Colon (tissue), 2 donors: ENCODE results near the gene JAG2.
"Not testable (repeated sequence)": the region's sequence is repeated elsewhere in the genome, so short reads cannot be mapped to it uniquely, and the experiment has no call there.

ENCODE experiments used
- FAIRE-seq: peaks from 2 replicates; lab custom pipeline; 2012; peaks lifted over from hg19 to GRCh38; lab: Jason Lieb, UNC
- donor health status: control.
- donor health status: control.

Gene JAG2

DNA sequence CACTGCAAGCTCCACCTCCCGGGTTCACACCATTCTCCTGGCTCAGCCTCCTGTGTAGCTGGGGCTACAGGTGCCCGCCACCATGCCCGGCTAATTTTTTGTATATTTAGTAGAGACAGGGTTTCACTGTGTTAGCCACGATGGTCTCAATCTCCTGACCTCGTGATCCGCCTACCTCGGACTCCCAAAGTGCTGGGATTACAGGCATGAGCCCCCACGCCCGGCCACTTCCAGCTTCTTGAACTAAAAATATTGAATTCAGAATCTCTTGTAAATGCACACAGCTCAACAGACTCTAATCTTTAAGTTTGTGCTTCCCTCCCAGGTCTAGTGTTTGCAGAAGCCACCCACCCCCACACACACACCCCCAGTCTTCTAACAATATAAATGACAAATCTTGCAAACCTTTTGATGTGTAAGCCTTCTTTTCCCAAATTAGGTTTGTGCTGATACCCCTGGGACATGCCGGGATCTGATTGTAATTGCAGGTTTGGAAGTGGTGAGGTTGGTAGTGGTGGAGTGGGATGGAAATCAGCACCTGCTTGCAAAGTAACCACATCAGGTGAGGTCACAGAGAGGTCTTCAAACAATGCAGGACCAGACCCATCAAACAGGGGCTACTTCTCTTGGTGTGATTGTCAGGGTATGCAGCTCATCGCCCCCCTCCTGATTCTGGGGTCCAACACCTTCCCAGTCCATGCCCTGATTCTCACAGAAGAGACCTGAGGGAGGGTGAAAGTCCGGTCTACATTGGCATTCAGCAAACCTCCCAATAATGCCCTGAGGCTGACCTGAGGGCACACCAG lies 51.9 kb downstream of the JAG2 start:
- no peak for FAIRE-seq

DNA sequence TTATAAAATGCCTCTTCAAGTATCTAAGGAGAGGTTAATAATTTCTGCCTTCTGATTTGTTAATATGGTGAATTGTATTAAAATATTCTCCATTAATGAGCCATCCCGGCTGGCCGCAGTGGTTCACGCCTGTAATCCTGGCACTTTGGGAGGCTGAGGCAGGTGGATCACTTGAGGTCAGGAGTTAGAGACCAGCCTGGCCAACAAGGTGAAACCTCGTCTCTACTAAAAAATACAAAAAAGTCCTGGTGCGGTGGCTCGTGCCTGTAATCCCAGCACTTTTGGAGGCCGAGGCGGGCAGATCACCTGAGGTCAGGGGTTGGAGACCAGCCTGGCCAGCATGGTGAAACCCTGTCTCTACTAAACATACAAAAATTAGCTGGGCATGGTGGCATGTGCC lies 59.3 kb downstream of the JAG2 start:
- FAIRE-seq: not testable (repeated sequence)

DNA sequence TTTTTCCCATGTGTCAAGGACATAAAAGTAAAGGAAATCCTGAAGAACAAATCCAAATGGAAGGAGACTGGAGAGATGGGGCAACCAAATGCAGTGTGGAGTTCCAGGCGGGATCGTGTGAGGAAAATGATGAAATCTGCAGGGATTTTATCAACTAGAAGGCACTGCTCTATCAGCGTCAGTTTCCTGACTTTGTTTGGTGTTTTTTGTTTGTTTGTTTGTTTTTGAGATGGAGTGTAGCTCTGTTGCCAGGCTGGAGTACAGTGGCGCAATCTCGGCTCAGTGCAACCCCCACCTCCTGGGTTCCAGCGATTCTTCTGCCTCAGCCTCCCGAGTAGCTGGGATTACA lies 60.1 kb downstream of the JAG2 start:
- no peak for FAIRE-seq

DNA sequence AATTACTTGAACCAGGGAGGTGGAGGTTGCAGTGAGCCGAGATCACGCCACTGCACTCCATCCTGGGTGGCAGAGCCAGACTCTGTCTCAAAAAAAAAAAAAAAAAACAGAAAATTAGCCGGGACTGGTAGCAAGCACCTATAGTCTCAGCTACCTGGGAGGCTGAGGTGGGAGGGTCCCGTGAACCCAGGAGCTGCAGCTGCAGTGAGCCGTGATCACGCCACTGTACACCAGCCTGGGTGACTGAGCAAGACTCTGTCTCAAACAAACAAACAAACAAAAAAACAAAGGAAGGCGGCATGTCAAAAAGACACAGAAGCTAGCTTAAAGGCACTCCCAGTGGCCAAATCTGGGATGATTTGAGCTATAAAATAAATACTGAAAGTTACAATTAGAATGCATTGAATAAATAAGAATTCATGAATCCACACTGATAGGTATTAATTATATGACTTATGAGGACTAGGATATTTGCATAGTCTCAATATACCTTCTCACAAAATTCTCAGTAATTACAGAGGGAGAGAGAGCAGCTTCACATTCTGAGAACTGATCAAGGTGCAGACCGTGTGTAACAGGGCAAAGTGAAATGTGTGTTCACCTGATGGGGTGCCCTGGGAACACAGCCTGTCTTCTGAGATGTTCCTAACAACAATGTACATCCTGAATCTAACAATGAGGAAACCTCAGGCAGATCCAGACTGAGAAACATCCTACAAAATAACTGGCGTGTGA lies 60.6 kb downstream of the JAG2 start:
- no peak for FAIRE-seq

DNA sequence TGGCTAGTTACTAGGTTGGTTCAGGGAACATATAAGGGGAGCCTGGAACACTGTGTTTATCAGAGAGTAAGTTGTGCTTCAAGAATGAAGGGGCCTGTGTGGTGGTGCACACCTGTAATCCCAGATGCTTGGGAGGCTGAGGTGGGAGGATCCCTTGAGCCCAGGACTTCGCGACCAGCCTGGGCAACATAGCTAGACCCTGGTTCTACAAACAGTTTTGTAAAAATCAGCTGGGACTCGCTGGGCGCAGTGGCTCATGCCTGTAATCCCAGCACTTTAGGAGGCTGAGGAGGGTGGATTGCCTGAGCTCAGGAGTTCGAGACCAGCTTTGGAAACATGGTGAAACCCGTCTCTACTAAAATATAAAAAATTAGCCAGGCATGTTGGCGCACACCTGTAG lies 61.2 kb downstream of the JAG2 start:
- FAIRE-seq: no peak

DNA sequence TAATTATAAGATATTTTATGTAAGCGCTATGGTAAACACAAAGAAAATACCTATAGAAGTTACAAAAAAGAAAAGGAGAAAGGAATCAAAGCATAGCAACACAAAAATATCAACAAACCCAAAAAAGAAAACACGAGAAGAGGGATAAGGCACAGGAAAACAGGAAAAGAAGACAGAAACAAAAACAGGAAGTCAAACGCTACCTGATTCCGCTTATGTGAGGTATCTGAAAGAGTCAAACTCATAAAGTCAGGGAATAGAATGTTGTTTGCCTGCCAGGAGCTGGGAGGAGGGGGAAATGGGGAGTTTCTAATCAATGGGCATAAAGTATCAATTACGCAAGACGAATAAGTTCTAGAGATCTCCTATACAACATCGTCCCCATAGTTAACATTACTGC lies 63.4 kb downstream of the JAG2 start:
- no peak for FAIRE-seq

DNA sequence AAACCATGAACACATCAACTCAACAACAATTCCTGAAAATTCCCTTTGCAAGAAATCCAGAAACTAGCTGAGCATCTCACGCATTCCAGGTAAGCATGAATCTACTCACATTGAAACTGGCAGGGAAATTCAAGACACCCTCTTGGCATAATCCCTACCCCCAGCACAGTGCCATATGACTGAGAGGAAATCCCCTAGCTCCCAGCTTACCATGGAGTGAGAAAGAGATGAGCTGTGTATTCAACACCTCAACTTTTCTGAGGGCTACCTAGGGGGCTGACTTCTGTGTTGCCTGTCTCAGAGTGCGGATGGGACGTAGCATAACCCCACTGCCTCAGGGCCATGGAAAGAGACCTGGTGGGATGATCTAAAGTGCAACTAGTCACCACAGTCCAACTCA lies 65.7 kb downstream of the JAG2 start:
- FAIRE-seq: no peak

DNA sequence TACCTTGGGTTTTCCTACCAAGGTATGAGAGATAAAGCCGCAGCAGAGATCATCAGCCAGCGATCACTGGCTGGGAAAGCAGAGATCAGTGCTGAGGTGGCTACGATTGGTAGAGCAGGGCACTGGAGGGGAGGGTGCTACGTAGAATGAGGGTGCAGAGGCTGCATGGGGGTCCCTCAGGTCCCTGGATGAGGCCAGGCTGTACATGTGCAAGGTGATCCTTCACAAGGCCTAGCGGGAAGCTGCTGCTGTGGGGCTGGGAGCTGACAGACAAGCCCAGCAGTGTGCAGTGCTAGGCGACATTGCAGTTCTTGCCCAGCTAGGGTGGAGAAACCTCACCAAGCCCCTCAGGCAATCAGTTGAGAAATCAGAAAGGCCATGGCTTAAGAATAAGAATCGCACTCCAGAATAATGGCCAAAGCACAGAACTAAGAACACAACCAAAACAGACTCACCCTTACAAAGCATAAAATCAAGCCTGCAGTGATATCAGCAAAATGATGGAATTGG lies 66.2 kb downstream of the JAG2 start:
- no peak for FAIRE-seq

DNA sequence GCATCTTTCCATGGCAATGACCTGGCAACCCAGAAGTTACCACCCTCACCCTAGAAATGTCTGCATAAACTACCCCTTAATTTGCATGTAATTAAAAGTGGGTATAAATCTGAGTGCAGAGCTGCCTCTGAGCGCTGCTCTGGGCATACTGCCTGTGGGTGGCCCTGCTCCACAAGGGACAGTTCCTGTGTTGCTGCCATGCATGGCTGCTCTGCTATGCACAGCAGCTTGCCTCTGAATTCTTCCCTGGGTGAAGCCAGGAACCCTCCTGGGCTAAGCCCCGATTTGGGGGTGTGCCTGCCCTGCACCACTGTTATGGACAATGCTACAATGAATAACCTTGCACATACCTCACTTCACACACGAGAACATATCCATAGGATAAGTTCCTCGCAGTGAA lies 67.7 kb downstream of the JAG2 start:
- FAIRE-seq: no peak

DNA sequence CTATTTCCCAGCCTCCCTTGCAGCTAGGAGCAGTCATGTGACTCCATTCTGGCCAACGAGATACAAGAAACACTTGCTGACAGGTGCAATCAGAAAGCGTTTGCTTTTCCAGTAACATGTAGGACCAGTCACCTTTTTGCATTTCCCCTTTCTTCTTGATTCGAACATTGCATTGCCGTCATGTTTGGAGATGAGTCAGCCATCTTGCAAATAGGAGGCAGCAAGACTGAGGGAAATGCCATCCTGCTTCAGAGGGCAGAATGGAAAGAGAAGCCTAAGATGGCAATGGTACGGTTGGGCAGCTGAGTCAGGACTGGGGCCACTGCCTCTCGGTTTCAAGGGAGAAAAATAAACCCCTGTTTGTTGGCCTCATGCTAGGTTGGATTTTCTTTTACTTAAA lies 68.8 kb downstream of the JAG2 start:
- FAIRE-seq: no peak

DNA sequence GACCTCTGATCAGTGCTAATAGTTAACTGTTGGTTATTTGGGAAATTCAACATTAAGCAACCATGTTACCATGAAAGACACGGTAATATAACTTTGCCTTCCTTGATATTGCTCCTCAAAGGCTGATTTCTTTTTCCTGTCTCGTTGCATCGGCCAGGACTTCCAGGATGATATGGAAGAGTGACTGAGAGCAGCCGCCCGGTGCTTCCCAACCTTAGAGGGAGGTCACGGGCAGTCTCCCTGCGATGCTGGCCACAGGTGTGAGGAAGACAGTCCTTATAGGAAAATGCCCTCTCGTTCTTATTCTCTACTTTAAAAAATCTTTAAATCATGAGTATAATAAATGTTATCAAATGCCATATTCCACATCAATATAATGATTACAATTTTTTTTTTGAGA lies 70.3 kb downstream of the JAG2 start:
- no peak for FAIRE-seq

DNA sequence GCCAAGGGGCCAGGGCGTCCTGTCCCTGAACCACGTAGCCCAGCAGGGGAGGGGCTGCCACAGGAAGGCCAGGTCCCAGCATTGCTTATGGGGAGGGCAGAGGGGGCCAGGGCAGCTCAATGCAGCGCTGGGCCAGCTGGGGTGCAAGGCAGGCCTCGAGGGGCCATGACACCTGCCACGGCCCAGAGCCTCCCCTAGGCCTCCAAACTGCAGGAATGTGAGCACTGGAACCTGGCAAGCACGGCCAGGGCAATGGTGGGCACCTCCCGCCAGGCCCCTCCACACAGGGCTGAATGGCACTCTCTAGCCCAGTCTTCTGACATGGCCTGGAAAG lies 70.8 kb downstream of the JAG2 start:
- FAIRE-seq: no peak

DNA sequence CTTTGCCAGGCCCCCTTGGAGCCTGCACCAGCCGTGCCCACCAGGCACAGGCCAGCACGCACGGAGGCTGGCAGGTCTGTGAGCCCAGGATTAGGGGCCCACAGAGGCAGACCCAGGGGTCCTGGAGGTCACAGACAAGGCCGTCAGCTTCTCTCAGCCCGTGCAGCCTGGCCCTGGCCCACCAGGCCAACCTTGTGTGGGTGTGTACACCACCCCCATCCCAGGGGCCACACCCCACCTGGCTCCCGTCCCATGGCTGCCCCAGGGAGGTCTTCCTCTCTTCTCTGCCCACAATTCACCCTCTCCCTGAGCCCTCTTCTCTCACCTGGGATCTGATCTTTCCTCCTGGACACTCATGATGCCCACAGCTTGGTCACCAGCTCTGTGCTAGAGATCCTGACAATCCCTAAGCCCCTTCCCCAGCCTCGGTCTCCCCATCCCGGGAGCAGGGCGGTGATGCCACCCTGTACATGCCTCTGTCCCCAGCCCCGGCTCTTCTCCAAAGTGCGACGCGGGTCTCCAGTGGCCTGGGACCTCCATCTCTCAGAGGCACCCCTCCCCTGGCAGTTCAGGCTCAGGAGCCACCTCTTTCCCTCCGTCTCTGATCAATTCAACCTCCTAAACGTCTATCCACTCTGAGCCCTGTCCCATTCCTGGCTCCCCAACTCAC lies 72.2 kb downstream of the JAG2 start:
- FAIRE-seq: no peak

DNA sequence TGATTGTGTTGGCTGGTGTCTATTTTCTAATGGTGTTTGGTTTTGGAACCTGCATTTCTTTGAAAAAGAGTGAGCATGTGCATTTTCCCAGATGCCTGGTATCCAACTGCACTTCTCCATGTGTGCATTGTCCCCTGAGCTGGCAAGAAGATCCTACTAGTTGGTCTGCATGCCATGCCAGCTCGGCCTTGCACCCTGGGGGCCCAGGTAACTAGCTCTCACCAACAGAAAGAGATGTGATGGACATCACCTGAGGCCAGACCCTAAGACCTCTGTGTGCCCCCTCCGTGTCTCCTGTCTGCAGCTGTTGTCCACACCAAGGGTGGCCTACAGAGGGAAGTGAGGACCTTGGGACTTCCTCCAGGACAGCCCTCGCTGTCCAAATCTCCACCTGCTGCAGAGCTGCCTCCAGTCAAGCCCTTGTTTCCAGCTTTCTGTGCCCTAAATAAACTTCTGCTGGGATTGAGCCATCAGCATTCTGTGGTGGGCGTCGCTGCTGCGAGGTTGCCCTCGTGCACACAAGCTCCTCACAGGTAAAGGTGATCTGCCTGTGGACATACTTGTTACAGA lies 73.3 kb downstream of the JAG2 start:
- no peak for FAIRE-seq

DNA sequence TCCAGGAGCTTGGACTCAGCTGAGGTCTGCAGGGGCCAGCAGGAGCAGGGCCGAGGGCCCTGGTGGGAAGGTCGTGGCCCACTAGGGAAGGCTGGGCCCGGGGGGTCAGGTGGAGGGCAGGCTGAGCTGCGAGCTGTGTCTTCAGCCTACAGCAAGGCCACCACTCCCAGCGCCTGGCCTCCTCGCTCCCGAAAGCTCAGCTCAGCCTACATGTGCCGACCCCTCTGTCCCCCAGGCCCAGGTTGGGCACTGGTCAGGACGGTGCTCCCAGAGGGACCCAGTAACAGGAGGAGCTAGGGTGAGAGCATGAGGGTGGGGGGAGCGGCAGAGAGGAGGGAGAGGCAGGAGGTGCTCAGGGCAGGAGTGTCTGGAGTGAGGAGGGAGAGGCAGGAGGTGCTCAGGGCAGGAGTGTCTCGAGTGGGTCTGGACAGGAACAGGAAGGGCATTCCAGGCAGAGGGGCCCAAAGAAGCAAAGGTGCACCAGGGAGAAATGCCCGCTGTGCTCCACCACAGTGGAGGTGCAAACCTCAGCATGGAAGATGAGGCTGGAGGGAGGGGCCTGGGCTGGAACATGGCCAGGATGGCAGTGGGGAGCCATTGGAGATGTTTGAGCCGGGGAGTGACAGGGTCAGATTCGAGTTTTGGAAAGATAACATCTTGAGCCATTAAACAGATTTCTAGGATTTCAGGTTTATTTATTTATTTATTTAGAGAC lies 74.2 kb downstream of the JAG2 start:
- no peak for FAIRE-seq

DNA sequence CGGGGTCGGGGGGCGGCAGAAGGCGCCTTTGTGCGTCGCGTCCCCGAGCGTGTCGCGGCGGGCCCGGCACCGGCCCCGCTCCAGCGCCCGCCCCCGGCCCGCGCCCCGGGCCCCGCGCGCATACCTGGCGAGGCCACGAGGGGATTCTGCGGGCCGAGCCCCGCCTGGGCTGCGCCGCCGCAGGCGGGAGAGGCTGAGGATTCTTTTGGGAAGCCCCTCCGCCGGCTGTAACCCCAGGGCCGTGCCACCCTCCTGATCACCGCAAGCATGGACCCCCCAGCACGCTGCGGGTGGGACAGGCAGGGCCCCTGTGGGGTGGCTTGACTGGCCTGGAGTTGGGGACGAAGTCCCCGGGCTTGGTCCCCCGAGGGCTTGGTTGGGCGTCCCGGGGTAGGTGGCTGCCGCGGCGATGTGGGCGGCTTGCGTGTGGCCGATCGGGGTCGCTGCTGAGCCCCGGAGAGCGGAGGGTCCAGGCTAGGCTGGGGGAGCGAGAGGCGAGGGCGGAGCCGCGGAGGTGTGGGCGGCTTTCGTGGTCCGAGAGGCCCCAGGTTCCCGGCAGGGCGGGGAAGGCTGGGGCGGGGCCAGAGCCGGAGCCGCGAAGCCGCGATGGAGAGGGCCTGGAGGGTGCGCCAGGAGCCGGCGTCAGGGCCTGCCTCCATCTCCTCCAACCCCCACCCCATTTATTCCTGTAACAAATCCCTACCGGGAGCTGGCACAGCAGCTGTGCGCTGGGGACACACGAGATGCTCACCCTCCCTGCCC lies 75.0 kb downstream of the JAG2 start:
- no peak for FAIRE-seq

DNA sequence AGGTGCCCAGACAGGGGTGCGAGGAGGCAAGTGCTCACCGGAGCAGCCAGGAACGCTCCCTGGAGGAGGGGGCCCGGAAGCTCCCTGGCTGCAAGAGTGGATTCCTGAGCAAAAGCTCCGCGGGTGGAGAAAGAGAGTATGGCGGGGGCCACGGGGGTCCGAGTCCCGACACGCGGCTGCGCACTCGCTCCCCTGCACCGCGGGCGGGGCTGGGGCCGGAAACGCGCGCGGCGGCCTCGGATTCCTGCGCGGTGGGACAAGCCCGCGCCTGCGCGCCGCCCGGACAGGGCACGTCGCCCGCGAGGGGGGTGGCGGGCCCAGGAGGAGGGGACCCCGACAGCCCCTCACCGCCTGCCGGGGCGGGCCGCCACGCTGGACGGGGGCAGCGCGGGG lies 75.5 kb downstream of the JAG2 start:
- FAIRE-seq: no peak

DNA sequence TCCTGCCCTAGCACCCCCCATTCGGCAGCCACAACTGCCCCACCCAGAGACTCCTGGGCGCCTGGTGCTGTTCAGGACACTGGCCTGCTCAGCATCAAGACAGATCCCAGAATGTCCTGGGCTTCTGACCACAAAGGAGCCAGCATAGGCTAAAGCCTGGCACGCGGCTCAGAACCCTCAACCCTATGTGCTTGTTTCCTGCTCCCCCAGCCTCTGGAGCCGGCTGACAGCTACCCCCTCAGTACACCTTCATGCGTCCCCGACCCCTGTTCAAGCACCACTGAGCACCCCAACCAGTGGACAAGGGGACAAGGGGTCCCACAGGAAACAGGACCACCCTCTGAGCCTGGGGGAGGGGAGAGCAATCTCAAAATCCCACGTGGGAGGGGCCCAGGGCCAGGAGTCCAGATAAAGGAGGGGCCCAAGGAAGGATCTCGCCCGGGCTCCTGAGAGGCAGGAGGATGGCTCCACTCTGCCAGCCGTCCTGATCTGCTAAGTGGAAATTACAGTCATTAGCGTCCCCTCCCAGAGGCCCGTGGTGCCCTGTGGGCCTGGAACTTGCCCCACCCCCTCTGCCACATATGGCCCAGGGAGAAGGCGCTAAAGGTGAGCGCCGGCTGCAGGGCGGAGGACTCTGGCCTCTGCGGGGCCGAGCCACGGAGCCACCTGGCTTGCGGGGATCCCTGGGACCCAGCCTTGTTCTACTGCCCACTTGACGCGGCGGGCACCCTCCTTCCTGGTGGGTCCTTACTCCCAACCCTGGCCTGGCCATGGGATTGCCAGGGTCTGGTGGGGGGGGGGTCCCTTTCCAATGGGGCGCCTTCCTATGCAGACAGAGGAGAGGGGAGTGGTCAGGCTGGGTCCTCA lies 76.2 kb downstream of the JAG2 start:
- no peak for FAIRE-seq

DNA sequence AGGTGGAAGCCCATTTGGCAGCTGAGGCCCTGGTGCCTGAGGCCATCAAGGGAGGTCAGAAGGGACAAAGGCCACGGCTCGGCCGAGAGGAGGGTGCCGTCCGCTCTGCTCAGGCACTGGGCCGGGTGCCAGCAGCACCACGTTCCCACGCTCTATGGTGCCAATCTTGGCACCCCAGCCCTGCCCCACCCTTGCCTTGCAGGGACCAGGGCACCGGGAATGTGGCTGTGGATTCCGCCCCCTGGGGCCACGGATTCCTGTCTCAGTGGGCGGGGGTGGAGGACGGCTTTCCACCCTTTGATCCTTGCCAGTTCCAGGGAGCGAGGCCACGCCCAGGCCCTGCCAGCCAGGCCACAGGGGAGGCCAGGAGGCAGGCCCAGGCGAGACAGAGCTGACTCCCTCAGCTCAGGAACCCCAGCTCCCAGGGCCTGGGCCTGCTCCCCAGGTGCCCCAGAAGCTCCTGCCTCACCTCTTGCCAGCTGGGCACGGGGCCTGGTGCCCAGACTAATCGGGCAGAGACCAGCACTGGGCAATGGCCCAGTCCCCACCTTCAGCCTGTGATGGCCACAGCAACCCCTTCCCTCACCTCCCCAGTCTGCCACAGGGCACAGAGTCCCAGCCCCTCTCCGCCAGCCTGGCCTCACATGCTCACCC lies 76.9 kb downstream of the JAG2 start:
- FAIRE-seq: no peak

DNA sequence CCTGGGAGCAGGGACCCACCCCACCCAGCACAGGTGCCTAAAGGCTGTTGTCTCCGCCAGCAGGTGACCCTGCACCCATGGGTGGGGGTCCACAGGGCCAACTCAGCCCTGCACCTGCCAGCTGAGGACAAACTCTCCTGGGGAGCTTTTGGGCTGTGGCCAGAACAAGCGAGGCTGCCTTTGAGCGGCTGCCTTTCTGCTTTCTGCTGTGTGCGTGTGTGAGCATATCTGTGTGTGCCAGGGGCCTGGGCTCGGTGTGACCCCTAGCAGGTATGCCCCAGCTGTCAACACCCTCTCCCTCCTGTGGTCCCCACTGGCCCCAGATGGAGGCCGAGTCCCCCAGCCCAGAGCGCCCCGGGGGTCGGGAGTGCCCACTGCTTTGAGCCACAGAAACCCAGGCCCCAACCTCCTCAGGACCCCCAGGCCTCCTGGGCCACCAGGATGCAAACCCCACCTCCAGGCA lies 77.5 kb downstream of the JAG2 start:
- FAIRE-seq: no peak
